ENCODE measurements around the gene WNT3.

DNA sequence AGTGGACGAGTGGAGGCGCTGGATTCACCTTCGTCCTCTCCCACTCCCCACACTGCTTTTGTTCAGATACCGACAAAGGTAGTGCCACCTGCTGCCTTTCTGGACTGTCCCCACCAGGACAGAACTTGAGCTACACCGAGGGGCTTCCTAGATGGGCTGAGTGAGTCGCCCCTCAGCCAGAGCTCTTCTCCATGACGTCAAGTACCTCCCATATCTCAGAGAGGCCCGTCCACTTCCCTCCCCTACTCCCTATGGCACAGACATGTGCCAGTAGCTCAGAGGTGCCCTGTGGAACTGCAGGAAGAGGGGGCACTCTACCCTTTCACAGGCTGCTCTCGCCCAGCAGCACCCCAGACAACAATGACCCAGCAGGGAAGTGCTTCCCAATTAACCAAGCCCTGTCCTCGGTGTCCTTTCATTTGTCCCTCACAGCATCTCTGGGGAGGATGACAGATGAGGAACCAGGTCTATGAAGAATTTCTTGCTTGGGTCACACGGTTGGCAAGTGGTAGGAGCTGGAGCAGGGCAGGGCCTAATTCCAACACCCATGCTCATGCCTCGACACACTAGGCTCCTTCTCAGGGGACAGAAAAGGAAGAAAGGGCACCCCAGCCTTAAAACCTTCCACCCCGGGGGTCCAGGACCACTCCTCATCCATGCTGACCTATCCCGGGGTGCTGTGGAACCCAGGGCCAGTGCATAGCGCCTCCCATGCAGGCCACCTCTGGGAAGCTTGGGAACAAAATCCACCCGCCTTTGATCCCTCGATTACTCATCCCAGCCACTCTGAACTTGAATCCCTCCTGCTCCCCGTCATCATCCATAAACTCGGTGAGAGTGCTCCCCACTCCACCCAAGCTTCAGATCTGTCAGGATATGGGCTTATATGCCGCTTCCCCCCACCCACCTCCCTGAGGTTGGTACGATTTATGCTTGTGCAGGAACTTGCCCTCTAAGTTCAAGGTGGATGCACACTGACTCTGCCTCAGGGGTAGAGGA is 51.7 kb downstream of the WNT3 start:
- TF ChIP-seq CTCF (conservative IDR thresholded peaks at IDR 0.05 in 1 of 2, IDR thresholded peaks at IDR 0.05 in 1 of 2; ENCODE audit: extremely low read depth in 1 of 2, insufficient read depth in 1 of 2, low read depth in 1 of 2, low read length in 2 of 2) (no peak), EZH2 (IDR thresholded peaks at IDR 0.05; ENCODE audit: borderline replicate concordance, low read length) (no peak)

All from mammary epithelial cell (primary cell).